ENCODE measurements around the gene NLGN2.

NLGN2 gene

GRCh38 chr17:7437950-7438614 is 30.4 kb downstream of the NLGN2 start:
- peak; percentile 25 for DNase-seq

DNA sequence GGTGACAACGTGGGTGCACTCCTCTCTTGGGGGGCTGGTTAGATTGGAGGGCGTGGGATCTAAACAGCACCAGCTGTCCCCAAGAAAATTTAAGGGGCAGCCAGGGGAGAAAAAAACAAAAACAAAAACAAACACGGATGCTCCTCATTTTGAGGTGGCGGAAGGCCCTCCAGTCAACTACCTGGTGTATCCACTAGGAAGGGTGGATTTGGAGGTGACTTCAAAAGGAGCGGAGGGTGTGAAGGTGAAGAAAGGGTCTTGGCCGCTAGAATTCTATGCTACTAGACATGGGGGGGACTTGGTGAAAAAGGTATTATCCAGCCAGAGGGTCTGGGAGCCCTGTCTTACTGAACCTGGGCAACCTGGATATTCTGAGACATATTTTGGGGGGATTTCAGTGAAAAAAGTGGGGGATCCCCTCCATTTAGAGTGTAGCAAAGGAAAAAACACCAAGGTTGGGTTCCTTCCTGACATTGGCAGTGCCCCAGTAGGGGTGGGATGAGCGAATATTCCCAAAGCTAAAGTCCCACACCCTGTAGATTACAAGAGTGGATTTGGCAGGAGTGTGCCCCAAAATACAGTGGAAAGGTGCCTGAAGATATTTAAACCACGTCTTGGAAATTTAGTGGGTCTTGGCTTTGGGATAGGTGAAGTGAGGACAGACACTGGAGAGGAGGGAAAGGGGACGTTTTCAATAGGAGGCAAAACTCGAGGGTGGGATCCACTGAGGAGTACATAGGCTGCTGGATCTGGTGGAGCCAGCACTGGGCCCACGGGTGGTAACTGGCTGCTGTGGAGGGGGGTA is 31.2 kb downstream of the NLGN2 start:
- no peak for DNase-seq

- DNase-seq: no peak
Measured at GRCh38 chr17:7439462-7440112, 31.9 kb downstream of the NLGN2 start, which contains the start of gene FGF11. TSS of gene FGF11 (plus strand) at chr17:7439512. CDS start at chr17:7439621, 109 bp downstream.

- DNase-seq: no peak
Measured at GRCh38 chr17:7440113-7440833, 32.6 kb downstream of the NLGN2 start.

GRCh38 chr17:7440834-7441195 is 33.2 kb downstream of the NLGN2 start:
- DNase-seq: no peak

- no peak for DNase-seq
Measured at GRCh38 chr17:7441266-7441665, 33.6 kb downstream of the NLGN2 start.

- no peak for DNase-seq
Measured at GRCh38 chr17:7442142-7442541, 34.5 kb downstream of the NLGN2 start.

- DNase-seq: no peak
Measured at GRCh38 chr17:7443499-7444485, 36.1 kb downstream of the NLGN2 start.

- DNase-seq: no peak
Measured at GRCh38 chr17:7444682-7445618, 37.3 kb downstream of the NLGN2 start, which contains the start of gene CHRNB1. TSS of gene CHRNB1 (plus strand) at chr17:7445061. CDS start at chr17:7445128, 67 bp downstream.

- peak; percentile 31 for DNase-seq
Measured at GRCh38 chr17:7445619-7445968, 37.9 kb downstream of the NLGN2 start.

- DNase-seq: no peak
Measured at GRCh38 chr17:7448461-7448860, 40.8 kb downstream of the NLGN2 start.

GRCh38 chr17:7459961-7460545 is 52.4 kb downstream of the NLGN2 start:
- DNase-seq: no peak

DNA sequence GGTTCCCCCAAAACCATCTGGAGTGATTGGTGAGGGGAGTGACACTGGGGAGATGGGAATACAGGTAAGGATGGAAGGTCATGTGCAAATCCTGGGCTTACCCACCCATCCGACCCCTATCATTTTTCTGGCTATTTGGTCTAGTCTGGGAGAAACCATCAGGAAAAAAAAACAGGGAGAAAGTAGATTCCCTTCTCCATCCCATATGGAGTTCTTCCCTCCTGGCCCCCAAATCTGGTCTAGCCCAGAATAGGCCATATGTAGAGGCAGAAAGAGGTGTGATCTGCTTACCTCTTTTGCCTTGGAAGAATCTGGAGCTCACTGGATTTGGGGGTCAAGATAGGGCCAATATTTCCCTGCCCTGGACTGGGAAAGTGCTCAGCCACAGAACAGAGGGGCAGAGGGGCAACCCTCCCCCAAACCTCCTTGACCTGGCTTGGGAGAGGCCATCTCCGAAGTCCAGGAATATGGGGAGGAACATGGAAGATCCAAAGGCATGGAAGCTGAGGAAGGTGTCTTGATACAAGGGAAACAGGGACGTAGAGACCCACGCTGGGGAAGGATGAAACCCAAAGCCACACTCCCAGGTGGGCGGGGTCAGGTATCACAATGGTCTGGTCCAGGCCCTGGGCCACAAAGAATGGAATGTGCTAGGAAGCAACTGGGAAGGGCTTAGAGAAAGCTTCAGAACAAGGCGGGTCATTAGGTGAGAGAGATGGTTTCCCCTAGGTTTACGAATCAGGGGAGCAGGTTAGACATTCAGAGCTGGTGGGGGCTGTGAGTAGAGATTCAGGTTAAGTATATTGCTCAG is 53.4 kb downstream of the NLGN2 start:
- no peak for DNase-seq

DNA sequence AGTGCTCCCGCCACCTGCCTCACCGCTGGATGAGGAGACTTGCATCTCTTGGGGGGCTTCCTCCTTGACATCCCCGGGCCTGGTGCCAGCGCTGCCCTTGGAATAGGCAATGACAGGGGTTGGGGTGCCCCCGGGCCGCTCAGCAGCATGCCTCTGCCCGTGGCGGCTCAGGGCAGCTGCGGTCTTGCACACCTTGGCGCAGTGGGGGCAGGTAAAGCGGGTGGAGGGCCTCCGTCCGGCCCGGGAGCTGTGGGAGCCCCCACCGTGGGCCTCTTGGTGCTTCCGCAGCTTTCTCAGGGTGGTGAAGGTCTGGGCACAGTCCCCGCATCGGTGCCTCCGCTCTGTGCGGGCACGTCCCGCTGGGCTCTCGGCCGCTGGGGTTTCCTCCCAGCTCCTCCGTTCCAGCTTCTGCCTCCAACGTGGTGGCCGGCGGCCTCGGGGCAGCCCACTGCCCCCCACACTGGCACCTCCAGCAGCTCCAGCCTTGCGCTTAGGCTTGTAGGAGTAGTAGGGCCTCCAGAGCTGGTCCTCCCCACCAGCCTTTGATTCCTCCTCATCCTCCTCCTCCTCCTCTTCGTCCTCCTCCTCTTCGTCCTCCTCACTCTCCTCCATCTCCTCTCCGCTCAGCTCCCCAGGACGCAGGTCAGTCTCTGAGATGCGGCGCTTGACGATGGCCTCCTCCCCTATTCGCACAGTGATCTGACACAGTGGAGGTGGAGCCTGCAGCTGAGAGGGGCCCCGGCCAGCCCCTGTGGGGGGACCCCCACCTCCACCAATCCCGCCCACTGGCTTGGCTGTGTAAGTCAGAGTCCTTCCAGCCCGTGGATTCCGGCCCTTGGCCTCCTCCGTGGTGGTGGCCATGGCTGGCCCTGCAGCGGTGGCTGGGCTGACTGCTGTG is 55.1 kb downstream of the NLGN2 start:
- no peak for DNase-seq

GRCh38 chr17:7463372-7463846 is 55.8 kb downstream of the NLGN2 start:
- no peak for DNase-seq

DNA sequence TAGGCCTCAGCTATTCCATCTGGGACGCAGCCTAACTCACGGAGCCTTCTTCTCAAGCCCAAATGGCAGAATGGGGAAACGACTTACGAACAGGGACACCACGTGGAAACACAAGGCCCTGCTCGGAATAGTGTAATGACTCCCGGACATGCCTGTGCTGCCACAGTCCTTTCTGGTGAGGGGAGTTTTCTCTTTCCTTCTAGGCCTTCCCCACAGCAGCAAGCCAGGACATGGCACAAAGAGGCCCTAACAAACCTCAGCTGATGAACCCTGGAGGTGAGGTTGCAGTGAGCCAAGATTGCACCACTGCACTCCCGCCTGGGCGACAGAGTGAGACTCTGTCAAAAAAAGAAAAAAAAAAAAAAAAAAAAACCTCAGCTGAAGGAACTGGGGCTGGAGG is 56.4 kb downstream of the NLGN2 start:
- no peak for DNase-seq

GRCh38 chr17:7465597-7466275 is 58.1 kb downstream of the NLGN2 start:
- no peak for DNase-seq

GRCh38 chr17:7466318-7466638 is 58.6 kb downstream of the NLGN2 start:
- no peak for DNase-seq

Data from CD4-positive, alpha-beta T cell treated with Interleukin-4 for 4 hours (primary cell).